HG02763 (cell line): Measurements from ENCODE around the gene SETD5.
"Not testable (repeated sequence)": the region's sequence is repeated elsewhere in the genome, so short reads cannot be mapped to it uniquely, and the experiment has no call there.

Experiments
- ATAC-seq: cut with Tn5 transposase; IDR thresholded peaks from one replicate; pipeline ENCODE4 v1.9.1; 2021; ENCODE audit warnings: mild to moderate bottlenecking, moderate library complexity; ENCODE audit not compliant: unreplicated experiment

Gene SETD5

GRCh38 chr3:9448643-9449042, 51.2 kb downstream of the SETD5 start:
- ATAC-seq, result no peak

- ATAC-seq, result no peak
Measured at GRCh38 chr3:9450126-9450525, 52.7 kb downstream of the SETD5 start.

GRCh38 chr3:9450991-9451390, 53.6 kb downstream of the SETD5 start:
- ATAC-seq, result no peak

- no peak for ATAC-seq
Measured at GRCh38 chr3:9452417-9452816, 55.0 kb downstream of the SETD5 start.

GRCh38 chr3:9455596-9456131, 58.2 kb downstream of the SETD5 start:
- no peak for ATAC-seq

GRCh38 chr3:9467451-9467850, 70.0 kb downstream of the SETD5 start:
- ATAC-seq, result no peak

- ATAC-seq, result no peak
Measured at GRCh38 chr3:9468460-9468859, 71.0 kb downstream of the SETD5 start.

- no peak for ATAC-seq
Measured at GRCh38 chr3:9469986-9470385, 72.6 kb downstream of the SETD5 start.

- ATAC-seq, result no peak
Measured at GRCh38 chr3:9473496-9474065, 76.2 kb downstream of the SETD5 start.

- ATAC-seq, result no peak
Measured at GRCh38 chr3:9474482-9474881, 77.1 kb downstream of the SETD5 start.

- ATAC-seq, result no peak
Measured at GRCh38 chr3:9476935-9477334, 79.5 kb downstream of the SETD5 start.

GRCh38 chr3:9480265-9480664, 82.8 kb downstream of the SETD5 start:
- no peak for ATAC-seq

- ATAC-seq, result no peak
Measured at GRCh38 chr3:9485248-9485647, 87.8 kb downstream of the SETD5 start.

- no peak for ATAC-seq
Measured at GRCh38 chr3:9491506-9491905, 94.1 kb downstream of the SETD5 start.

GRCh38 chr3:9494036-9494435, 96.6 kb downstream of the SETD5 start:
- ATAC-seq, result not testable (repeated sequence)

- no peak for ATAC-seq
Measured at GRCh38 chr3:9496893-9497292, 99.5 kb downstream of the SETD5 start.

GRCh38 chr3:9497821-9498565, 100.6 kb downstream of the SETD5 start:
- ATAC-seq, result no peak

- ATAC-seq, result no peak
Measured at GRCh38 chr3:9498781-9499180, 101.4 kb downstream of the SETD5 start.

GRCh38 chr3:9499455-9500107, 102.2 kb downstream of the SETD5 start:
- no peak for ATAC-seq

GRCh38 chr3:9500108-9501050, 103.0 kb downstream of the SETD5 start:
- no peak for ATAC-seq

- no peak for ATAC-seq
Measured at GRCh38 chr3:9501226-9501625, 103.8 kb downstream of the SETD5 start.
